HepG2 (cell line): ENCODE measurements around the gene VPS4A.

Experiments
- JUND ChIP-seq: sonication (generic); formaldehyde crosslinking; IDR thresholded peaks from 2 replicates; pipeline ENCODE4 v1.8.0; 2022; ENCODE audit warnings: mild to moderate bottlenecking, missing genetic modification reagents
- MYNN ChIP-seq: sonication (generic); formaldehyde crosslinking; IDR thresholded peaks from 2 replicates; pipeline ENCODE4 v1.4.0; 2020; ENCODE audit warnings: mild to moderate bottlenecking, low read depth, missing genetic modification reagents
- ZNF124 ChIP-seq: sonication (generic); formaldehyde crosslinking; IDR thresholded peaks from 2 replicates; pipeline ENCODE4 v1.4.0; 2020; ENCODE audit warnings: missing genetic modification reagents
- ZNF234 ChIP-seq: sonication (generic); formaldehyde crosslinking; conservative IDR thresholded peaks from 2 replicates; pipeline ENCODE4 v1.5.1; 2020; ENCODE audit warnings: mild to moderate bottlenecking, missing genetic modification reagents

- TF ChIP-seq JUND (CRISPR knock-in tag) (no peak), ZNF124 (CRISPR knock-in tag) (no peak), MYNN (CRISPR knock-in tag) (no peak), ZNF234 (CRISPR knock-in tag) (no peak)
These were observed 52.1 kb downstream of the VPS4A start for GRCh38 chr16:69363281-69363717.
